Neuronal stem cell (in vitro differentiated cells): ENCODE measurements around the gene IRS1.

Source experiments
- DNase-seq: peaks from one replicate; pipeline ENCODE4 v3.0.0-alpha.2; 2013; ENCODE audit warnings: low spot score
- H2AFZ ChIP-seq: one replicate; pipeline ENCODE4 v1.6.1; 2013; ENCODE audit warnings: mild to moderate bottlenecking, low read length, inconsistent platforms
- H2AK5ac ChIP-seq: 2 replicates; pipeline ENCODE4 v1.6.1; 2013; ENCODE audit warnings: low read depth, mild to moderate bottlenecking, inconsistent platforms, low read length, moderate library complexity, mixed read lengths
- H2BK120ac ChIP-seq: 2 replicates; pipeline ENCODE4 v1.6.1; 2013; ENCODE audit warnings: low read depth, mild to moderate bottlenecking, inconsistent platforms, low read length, moderate library complexity, mixed read lengths
- H2BK12ac ChIP-seq: one replicate; pipeline ENCODE4 v1.6.1; 2013; ENCODE audit warnings: low read length, inconsistent platforms
- H2BK15ac ChIP-seq: 2 replicates; pipeline ENCODE4 v1.6.1; 2013; ENCODE audit warnings: mild to moderate bottlenecking, low read length, inconsistent platforms, mixed read lengths
- H2BK5ac ChIP-seq: one replicate; pipeline ENCODE4 v1.6.1; 2013; ENCODE audit warnings: inconsistent platforms, mild to moderate bottlenecking, low read length, moderate library complexity
- H3K14ac ChIP-seq: one replicate; pipeline ENCODE4 v1.6.1; 2013; ENCODE audit warnings: low read length, inconsistent platforms
- H3K18ac ChIP-seq: 2 replicates; pipeline ENCODE4 v1.6.1; 2013; ENCODE audit warnings: low read length, inconsistent platforms
- H3K23ac ChIP-seq: 2 replicates; pipeline ENCODE4 v1.6.1; 2013; ENCODE audit warnings: low read depth, mild to moderate bottlenecking, mixed read lengths, low read length, inconsistent platforms; ENCODE audit not compliant: poor library complexity
- H3K27ac ChIP-seq: replicated peaks from 3 replicates; pipeline ENCODE4 v1.5.1; 2013; ENCODE audit warnings: low read length, inconsistent platforms
- H3K27me3 ChIP-seq, 3 experiments: 2 replicates each; pipeline ENCODE4 v1.6.1; 2013; ENCODE audit warnings: low read length in 3 of 3, mild to moderate bottlenecking in 2 of 3, inconsistent platforms in 1 of 3, low read depth in 1 of 3, mixed read lengths in 1 of 3, moderate library complexity in 1 of 3; ENCODE audit not compliant: control insufficient read depth in 3 of 3, insufficient read depth in 3 of 3
- H3K36me3 ChIP-seq, 2 donors: replicated peaks in 1 of 2; 2 replicates each; pipeline ENCODE4 v1.6.1; 2013; ENCODE audit warnings: low read length in 2 of 2; ENCODE audit not compliant: control insufficient read depth in 2 of 2, insufficient read depth in 2 of 2
- H3K4ac ChIP-seq: 2 replicates; pipeline ENCODE4 v1.6.1; 2013; ENCODE audit warnings: inconsistent platforms, mild to moderate bottlenecking, low read length, moderate library complexity
- H3K4me1 ChIP-seq, 2 donors: 1 replicate in 1 of 2; 2 replicates in 1 of 2; pipeline ENCODE4 v1.6.1; 2013; ENCODE audit warnings: low read length in 2 of 2, low read depth in 1 of 2; ENCODE audit not compliant: control insufficient read depth in 2 of 2, insufficient read depth in 1 of 2
- H3K4me2 ChIP-seq: one replicate; pipeline ENCODE4 v1.6.1; 2013; ENCODE audit warnings: mild to moderate bottlenecking, low read length, inconsistent platforms; ENCODE audit not compliant: insufficient read depth, poor library complexity, severe bottlenecking
- H3K4me3 ChIP-seq, 2 donors: 2 replicates each; pipeline ENCODE4 v1.5.1; 2013; ENCODE audit warnings: low read length in 2 of 2, mild to moderate bottlenecking in 2 of 2, inconsistent platforms in 1 of 2, moderate library complexity in 1 of 2
- H3K79me1 ChIP-seq: one replicate; pipeline ENCODE4 v1.6.1; 2013; ENCODE audit warnings: low read depth, mild to moderate bottlenecking, inconsistent platforms, low read length, moderate library complexity
- H3K9ac ChIP-seq: one replicate; pipeline ENCODE4 v1.6.1; 2013; ENCODE audit warnings: mild to moderate bottlenecking, low read depth, low read length, inconsistent platforms; ENCODE audit not compliant: poor library complexity
- H3K9me3 ChIP-seq, 2 donors: replicated peaks in 1 of 2; 2 replicates each; pipeline versions ENCODE3 to v1.6.1; 2013; ENCODE audit warnings: low read length in 2 of 2, mild to moderate bottlenecking in 2 of 2, inconsistent platforms in 1 of 2, low read depth in 1 of 2, mixed read lengths in 1 of 2, moderate library complexity in 1 of 2; ENCODE audit not compliant: control insufficient read depth in 2 of 2, insufficient read depth in 1 of 2
- H4K8ac ChIP-seq: one replicate; pipeline ENCODE4 v1.6.1; 2013; ENCODE audit warnings: low read depth, mild to moderate bottlenecking, inconsistent platforms, low read length, moderate library complexity
- H4K91ac ChIP-seq: one replicate; pipeline ENCODE4 v1.6.1; 2013; ENCODE audit warnings: low read length, low read depth, mild to moderate bottlenecking, inconsistent platforms; ENCODE audit not compliant: poor library complexity
- WGBS, 2 donors: extraction: QIAGEN DNeasy Blood & Tissue Kit; methylation state at CpG; one replicate each; pipeline ENCODE4 v1.1.7; 2013; ENCODE audit warnings: missing lambda C conversion rate in 2 of 2, mixed read lengths in 1 of 2; ENCODE audit not compliant: insufficient read length in 2 of 2, insufficient replicate concordance in 1 of 2; ENCODE audit errors: extremely low coverage in 2 of 2; 5-methylcytosine and 5-hydroxymethylcytosine counted together

The IRS1 gene

DNA sequence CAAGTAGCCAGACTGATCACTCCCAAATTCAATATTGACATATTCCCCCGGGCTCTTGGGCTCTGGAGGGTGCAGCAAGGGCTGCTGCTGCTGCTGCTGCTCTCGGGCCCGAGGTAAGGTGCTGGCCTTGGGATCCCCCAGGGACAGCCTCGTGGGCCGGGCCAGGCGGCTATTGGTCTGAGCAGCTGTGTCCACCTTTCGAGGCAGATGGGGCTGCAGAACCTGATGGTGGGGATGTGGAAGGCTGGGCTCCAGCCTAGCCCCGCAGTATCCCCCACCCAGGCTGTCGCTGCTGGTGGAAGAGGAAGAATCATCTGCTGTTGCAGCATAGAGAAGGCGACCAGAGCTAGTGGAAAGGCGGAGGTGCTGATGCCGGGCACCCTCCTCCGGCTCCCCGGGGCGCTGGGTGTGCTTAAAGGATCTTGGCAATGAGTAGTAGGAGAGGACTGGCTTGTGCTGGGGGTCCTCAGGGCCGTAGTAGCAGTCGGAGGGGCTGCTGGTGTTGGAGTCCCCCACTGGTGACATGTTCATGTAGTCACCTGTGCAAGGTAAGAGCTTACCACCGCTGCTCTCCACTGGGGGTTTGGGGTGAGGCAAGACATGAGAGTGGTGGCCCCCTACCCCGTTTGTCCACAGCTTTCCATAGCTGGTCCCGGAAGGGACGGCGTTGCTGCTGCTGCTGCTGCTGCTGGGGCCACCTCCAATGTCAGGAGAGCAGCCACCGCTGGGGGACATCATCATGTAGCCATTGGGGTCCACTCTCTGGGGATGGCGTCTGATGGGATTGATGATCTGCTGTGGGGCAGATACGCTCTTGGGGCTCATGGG, 3.4 kb downstream of the IRS1 start:
- Histone ChIP-seq H3K4ac (no peak overlapping the region), H4K8ac (peak overlapping the region; percentile 6), H2BK5ac (no peak overlapping the region), H2BK15ac (no peak overlapping the region), H2AK5ac (peak overlapping the region; percentile 99), H3K27ac (no peak overlapping the region), H2BK120ac (no peak overlapping the region), H3K4me3 (no peak overlapping the region), H3K9me3 (peaks cover 9 to 56% of the 10 kb centered on the region in 2 donors), H3K27me3 (no peaks in the 10 kb centered on the region), H3K14ac (no peak overlapping the region), H4K91ac (no peak overlapping the region), H2AFZ (no peak overlapping the region), H3K36me3 (peaks cover 30 to 71% of the 10 kb centered on the region in 2 donors), H2BK12ac (no peak overlapping the region), H3K9ac (no peak overlapping the region), H3K4me1 (peaks cover 18 to 28% of the 10 kb centered on the region in 2 donors), H3K23ac (no peak overlapping the region), H3K4me2 (peak overlapping the region; percentile 14), H3K79me1 (peaks cover 27% of the 10 kb centered on the region), H3K18ac (peak overlapping the region; percentile 3)
- no peak for DNase-seq
- no CpG with 5 or more reads among the region's 25 CpGs for WGBS, 2 donors

DNA sequence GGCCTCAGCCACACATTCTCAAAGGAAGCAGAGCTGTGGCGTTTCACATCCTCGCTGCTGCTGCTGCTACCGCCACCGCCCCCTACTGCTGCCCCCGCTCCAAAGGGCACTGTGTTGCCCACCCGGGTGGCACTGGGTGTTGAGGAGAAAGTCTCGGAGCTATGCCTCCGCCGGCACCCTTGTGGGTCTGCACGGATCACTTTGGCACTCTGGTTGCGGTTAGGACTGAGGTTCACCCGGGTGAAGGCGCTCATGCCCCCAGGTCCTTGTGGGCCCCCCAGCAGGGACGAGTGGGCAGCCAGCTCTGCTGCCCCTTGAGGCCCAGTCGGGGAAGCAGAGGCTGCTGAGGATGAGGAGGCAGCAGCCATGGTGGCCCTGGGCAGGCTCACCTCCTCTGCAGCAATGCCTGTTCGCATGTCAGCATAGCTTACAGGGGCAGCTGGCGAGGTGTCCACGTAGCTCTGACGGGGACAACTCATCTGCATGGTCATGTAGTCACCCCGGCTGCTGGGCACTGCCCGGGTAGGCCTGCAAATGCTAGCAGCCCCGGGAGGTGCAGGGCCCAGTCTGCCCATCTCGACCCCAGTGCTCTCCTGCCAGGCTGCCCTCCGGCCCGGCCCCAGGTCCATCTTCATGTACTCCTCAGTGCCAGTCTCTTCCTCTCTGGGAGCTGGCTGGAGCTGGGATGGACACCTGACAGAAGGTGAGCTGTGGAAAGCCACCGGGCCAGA, 4.2 kb downstream of the IRS1 start:
- peaks cover 18 to 31% of the 10 kb centered on the region in 2 donors for H3K4me1 ChIP-seq
- WGBS, 2 donors = no CpG with 5 or more reads among the region's 26 CpGs
- H3K23ac ChIP-seq = peak overlapping the region; percentile 76

DNA sequence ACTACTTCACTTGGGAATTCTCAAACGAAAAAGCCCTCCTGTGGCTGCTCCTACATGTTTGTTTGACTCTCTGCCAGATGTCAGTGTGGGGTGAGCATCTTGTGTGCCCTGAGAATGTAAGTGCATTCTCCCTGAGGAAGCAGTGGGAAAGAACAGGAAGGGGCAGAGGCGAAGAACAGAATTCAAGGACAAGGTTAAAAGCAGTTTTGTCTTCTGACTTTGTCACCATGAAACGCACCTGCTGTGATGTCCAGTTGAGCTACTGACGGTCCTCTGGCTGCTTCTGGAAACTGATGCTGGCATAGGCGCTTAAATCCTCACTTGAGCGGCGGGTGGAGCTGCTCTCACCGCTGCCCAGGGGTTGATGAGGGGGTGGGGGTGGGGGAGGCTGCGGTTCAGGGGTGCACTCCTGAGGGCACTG, 4.9 kb downstream of the IRS1 start:
- H3K4me2 ChIP-seq = peak overlapping the region; percentile 12
- WGBS, 2 donors = no CpG with 5 or more reads among the region's 9 CpGs
- no peak overlapping the region for H3K9ac ChIP-seq
- no peak overlapping the region for H2BK120ac ChIP-seq
- H3K79me1 ChIP-seq = peaks cover 27% of the 10 kb centered on the region
- peaks cover 18 to 28% of the 10 kb centered on the region in 2 donors for H3K4me1 ChIP-seq
- H3K9me3 ChIP-seq = peaks cover 9 to 70% of the 10 kb centered on the region in 2 donors
- no peak overlapping the region for H4K91ac ChIP-seq
- no peak overlapping the region for H3K23ac ChIP-seq
- H3K4me3 ChIP-seq = peak overlapping the region; percentile 41 to 73
- no peak for DNase-seq
- no peak overlapping the region for H3K14ac ChIP-seq
- H3K27ac ChIP-seq = no peak overlapping the region
- peaks cover 30 to 86% of the 10 kb centered on the region in 2 donors for H3K36me3 ChIP-seq
- H2BK12ac ChIP-seq = no peak overlapping the region
- no peak overlapping the region for H2BK15ac ChIP-seq
- no peak overlapping the region for H3K18ac ChIP-seq
- H2AK5ac ChIP-seq = no peak overlapping the region
- H2BK5ac ChIP-seq = no peak overlapping the region
- no peak overlapping the region for H2AFZ ChIP-seq
- no peak overlapping the region for H4K8ac ChIP-seq
- H3K27me3 ChIP-seq = no peaks in the 10 kb centered on the region
- no peak overlapping the region for H3K4ac ChIP-seq

More for the DNA sequence above, 4.2 kb downstream of the IRS1 start:
- H3K4me2 ChIP-seq = peak overlapping the region; percentile 23
- no peak overlapping the region for H2BK5ac ChIP-seq
- no peak overlapping the region for H3K4ac ChIP-seq
- DNase-seq = no peak
- peak overlapping the region; percentile 36 to 41 for H3K4me3 ChIP-seq
- no peak overlapping the region for H2AFZ ChIP-seq
- H3K27ac ChIP-seq = no peak overlapping the region
- H3K18ac ChIP-seq = peak overlapping the region; percentile 72
- H3K27me3 ChIP-seq = no peaks in the 10 kb centered on the region
- peaks cover 30 to 79% of the 10 kb centered on the region in 2 donors for H3K36me3 ChIP-seq
- no peak overlapping the region for H2BK12ac ChIP-seq
- peaks cover 9 to 63% of the 10 kb centered on the region in 2 donors for H3K9me3 ChIP-seq
- H2BK15ac ChIP-seq = peak overlapping the region; percentile 39
- H3K14ac ChIP-seq = peak overlapping the region; percentile 47
- no peak overlapping the region for H3K9ac ChIP-seq
- H4K91ac ChIP-seq = peak overlapping the region; percentile 7
- H4K8ac ChIP-seq = peak overlapping the region; percentile 6
- H2BK120ac ChIP-seq = no peak overlapping the region
- peak overlapping the region; percentile 68 for H2AK5ac ChIP-seq
- peaks cover 27% of the 10 kb centered on the region for H3K79me1 ChIP-seq

DNA sequence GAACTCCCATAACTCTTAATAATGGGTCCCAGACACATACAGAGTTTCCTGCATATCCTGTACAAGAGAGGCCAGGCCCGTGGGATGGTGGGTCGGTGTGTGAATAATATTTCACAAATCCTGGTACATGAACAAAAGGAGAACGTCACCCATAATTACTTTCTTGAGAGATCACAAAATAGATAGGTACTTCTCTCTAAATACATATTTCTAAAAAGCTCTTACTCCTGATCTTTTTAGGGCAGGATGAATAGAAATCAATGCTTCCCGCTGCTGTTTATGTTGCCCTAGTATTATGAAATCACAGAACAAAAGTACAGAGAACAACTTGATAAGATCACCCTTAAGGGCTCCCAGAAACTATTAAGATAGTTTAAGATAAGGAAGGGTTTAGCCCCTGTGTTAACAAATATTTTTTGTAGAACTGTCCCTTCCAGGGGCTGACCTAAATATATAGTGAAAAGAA, 5.4 kb downstream of the IRS1 start:
- Histone ChIP-seq H3K36me3 (peaks cover 30 to 91% of the 10 kb centered on the region in 2 donors), H3K4me2 (no peak overlapping the region), H3K18ac (no peak overlapping the region), H3K9ac (no peak overlapping the region), H3K27ac (no peak overlapping the region), H2AK5ac (no peak overlapping the region), H3K23ac (no peak overlapping the region), H2BK12ac (no peak overlapping the region), H2BK15ac (no peak overlapping the region), H2BK5ac (no peak overlapping the region), H3K4me3 (peak overlapping the region in 1 of 2 donors; percentile 41), H3K9me3 (peaks cover 9 to 74% of the 10 kb centered on the region in 2 donors), H3K4ac (no peak overlapping the region), H4K91ac (no peak overlapping the region), H4K8ac (no peak overlapping the region), H2BK120ac (no peak overlapping the region), H3K27me3 (no peaks in the 10 kb centered on the region), H3K14ac (no peak overlapping the region), H2AFZ (no peak overlapping the region), H3K4me1 (peaks cover 18 to 30% of the 10 kb centered on the region in 2 donors), H3K79me1 (peaks cover 27% of the 10 kb centered on the region)
- no CpG with 5 or more reads among the region's 4 CpGs for WGBS, 2 donors
- DNase-seq = no peak
